ENCODE measurements around the gene BPI. TPM values are rescaled to one million over a fixed set of nuclear protein-coding genes. Genes with fewer than 3 reads are reported as not detected.

Gene BPI
- total RNA-seq, 1 experiment from 2014 or later = not detected

DNA sequence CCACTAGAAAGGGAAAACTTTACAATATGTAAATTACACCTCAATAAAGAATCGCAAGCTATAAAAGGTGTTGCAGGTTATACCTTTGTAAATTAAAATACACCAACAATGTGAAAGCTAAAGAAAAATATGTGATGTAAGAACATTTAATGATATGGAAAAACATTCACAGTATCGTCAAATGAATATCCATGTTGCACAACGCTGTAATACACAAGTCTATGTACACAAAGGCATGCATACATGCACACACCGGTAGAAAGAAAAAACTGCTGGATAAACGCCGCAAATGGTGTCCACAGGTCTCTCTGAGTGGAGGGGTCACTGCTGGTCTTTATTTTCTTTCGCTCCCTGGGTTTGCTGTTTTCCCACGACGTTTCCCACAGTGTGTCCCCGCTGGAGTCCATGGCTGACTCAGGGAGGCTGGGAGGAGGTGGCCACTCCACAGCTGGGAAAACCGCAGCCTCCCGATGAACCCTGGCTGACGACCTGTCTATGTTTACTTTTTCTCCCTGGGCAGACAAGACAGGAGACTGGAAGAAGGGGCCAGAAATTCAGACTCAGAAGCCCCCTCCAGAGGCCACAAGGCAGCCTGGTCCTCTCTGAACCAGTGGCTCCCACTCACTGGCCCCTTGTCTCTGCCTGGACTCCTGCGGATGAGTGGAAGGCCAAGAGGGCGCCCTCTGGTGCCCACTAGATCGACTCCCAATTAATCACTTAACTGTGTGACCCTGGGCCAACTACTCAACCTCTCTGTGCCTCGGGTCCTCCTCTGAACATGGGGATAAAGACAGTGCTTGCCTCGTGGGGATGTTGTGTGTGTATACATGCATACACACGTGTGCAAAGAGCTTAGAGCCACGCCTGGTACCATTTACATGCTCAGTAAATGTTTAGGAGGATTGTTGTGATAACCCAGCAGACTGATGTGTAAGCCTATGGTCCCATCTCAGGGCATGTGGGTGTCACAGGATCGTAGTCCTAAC, 12.8 kb upstream of the BPI start:
- no peaks in the 10 kb centered on the region; the same call in 1 of the 2 replicates for H3K4me1 ChIP-seq (ENCODE audit: control insufficient read depth, insufficient read depth, low read length)
- in situ Hi-C loops (cut with HindIII; ENCODE audit: low pct_unique_long_range_greater_than_20kb, low sequenced_read_pairs) (no loop called here), intact Hi-C loops (cut with micrococcal nuclease; ENCODE audit: unreplicated experiment) (no loop called here)
- no peak overlapping the region; the same call in 1 of the 2 replicates for H3K27ac ChIP-seq (ENCODE audit: low read length)
- H3K27me3 ChIP-seq (ENCODE audit: control insufficient read depth, insufficient read depth, low read length) = no peaks in the 10 kb centered on the region
- no peak overlapping the region for H3K4me3 ChIP-seq (ENCODE audit: low read depth in 2 of 2, low read length in 2 of 2)
- ATAC-seq = peak; percentile 80
- no TSS peak for BruUV-seq (replicated peaks)
- CTCF ChIA-PET = no interaction called here
- TF ChIP-seq POLR2AphosphoS5 (IDR thresholded peaks at IDR 0.05; ENCODE audit: low read depth, low read length) = no peak
- TF ChIP-seq, protein P1, sequence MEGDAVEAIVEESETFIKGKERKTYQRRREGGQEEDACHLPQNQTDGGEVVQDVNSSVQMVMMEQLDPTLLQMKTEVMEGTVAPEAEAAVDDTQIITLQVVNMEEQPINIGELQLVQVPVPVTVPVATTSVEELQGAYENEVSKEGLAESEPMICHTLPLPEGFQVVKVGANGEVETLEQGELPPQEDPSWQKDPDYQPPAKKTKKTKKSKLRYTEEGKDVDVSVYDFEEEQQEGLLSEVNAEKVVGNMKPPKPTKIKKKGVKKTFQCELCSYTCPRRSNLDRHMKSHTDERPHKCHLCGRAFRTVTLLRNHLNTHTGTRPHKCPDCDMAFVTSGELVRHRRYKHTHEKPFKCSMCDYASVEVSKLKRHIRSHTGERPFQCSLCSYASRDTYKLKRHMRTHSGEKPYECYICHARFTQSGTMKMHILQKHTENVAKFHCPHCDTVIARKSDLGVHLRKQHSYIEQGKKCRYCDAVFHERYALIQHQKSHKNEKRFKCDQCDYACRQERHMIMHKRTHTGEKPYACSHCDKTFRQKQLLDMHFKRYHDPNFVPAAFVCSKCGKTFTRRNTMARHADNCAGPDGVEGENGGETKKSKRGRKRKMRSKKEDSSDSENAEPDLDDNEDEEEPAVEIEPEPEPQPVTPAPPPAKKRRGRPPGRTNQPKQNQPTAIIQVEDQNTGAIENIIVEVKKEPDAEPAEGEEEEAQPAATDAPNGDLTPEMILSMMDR (IDR thresholded peaks at IDR 0.05) = peak; percentile 80; the same call in 1 of the 2 replicates
- TF ChIP-seq, protein P2, sequence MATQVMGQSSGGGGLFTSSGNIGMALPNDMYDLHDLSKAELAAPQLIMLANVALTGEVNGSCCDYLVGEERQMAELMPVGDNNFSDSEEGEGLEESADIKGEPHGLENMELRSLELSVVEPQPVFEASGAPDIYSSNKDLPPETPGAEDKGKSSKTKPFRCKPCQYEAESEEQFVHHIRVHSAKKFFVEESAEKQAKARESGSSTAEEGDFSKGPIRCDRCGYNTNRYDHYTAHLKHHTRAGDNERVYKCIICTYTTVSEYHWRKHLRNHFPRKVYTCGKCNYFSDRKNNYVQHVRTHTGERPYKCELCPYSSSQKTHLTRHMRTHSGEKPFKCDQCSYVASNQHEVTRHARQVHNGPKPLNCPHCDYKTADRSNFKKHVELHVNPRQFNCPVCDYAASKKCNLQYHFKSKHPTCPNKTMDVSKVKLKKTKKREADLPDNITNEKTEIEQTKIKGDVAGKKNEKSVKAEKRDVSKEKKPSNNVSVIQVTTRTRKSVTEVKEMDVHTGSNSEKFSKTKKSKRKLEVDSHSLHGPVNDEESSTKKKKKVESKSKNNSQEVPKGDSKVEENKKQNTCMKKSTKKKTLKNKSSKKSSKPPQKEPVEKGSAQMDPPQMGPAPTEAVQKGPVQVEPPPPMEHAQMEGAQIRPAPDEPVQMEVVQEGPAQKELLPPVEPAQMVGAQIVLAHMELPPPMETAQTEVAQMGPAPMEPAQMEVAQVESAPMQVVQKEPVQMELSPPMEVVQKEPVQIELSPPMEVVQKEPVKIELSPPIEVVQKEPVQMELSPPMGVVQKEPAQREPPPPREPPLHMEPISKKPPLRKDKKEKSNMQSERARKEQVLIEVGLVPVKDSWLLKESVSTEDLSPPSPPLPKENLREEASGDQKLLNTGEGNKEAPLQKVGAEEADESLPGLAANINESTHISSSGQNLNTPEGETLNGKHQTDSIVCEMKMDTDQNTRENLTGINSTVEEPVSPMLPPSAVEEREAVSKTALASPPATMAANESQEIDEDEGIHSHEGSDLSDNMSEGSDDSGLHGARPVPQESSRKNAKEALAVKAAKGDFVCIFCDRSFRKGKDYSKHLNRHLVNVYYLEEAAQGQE (IDR thresholded peaks at IDR 0.05; ENCODE audit: insufficient read depth in 1 of 2, low read depth in 2 of 2, low read length in 1 of 2) = no peak
- no peak for TF ChIP-seq TCF7L2 (IDR thresholded peaks at IDR 0.05; ENCODE audit: low read depth, low read length)
- TF ChIP-seq SIN3A (IDR thresholded peaks at IDR 0.05; ENCODE audit: borderline replicate concordance, insufficient read depth, low read depth, low read length) = no peak
- no peaks in the 10 kb centered on the region for H3K36me3 ChIP-seq (ENCODE audit: control insufficient read depth, insufficient read depth, low read length)
- H3K9me3 ChIP-seq (ENCODE audit: control insufficient read depth, insufficient read depth, low read depth, low read length) = no peaks in the 10 kb centered on the region
- DNase-seq (ENCODE audit: low read depth, low spot score) = no peak
- POLR2A ChIA-PET = no interaction called here

DNA sequence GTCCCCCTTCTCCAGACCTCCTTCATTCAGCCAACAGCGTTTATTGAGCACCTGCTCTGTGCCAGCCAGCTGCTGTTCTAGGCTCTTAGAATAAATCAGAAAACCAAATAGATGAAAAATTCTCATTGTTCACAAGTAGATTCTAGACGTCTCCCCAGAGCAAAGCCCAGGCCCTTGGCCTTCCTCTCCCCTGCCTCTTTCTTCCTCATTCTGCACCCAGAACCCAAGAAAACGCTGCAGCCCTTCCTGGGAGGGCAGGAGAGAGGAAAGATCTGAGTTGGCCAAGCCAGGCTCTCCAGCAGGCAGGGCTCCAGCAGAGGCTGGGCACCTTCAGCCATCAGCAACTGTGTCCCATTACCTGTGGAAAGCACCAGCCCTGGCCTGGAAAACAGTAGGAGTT, 12.0 kb upstream of the BPI start:
- DNase-seq (ENCODE audit: low read depth, low spot score) = no peak
- Histone ChIP-seq H3K27ac (ENCODE audit: low read length) (no peak overlapping the region), H3K27me3 (ENCODE audit: control insufficient read depth, insufficient read depth, low read length) (no peaks in the 10 kb centered on the region), H3K9me3 (ENCODE audit: control insufficient read depth, insufficient read depth, low read depth, low read length) (no peaks in the 10 kb centered on the region), H3K4me3 (ENCODE audit: low read depth in 2 of 2, low read length in 2 of 2) (no peak overlapping the region), H3K36me3 (ENCODE audit: control insufficient read depth, insufficient read depth, low read length) (no peaks in the 10 kb centered on the region), H3K4me1 (ENCODE audit: control insufficient read depth, insufficient read depth, low read length) (no peaks in the 10 kb centered on the region; the same call in 1 of the 2 replicates)
- no TSS peak for BruUV-seq (replicated peaks)
- CTCF ChIA-PET = no interaction called here
- in situ Hi-C loops (cut with HindIII; ENCODE audit: low pct_unique_long_range_greater_than_20kb, low sequenced_read_pairs) (no loop called here), intact Hi-C loops (cut with micrococcal nuclease; ENCODE audit: unreplicated experiment) (no loop called here)
- POLR2A ChIA-PET = no interaction called here
- no peak for ATAC-seq
- TF ChIP-seq SIN3A (IDR thresholded peaks at IDR 0.05; ENCODE audit: borderline replicate concordance, insufficient read depth, low read depth, low read length) (no peak), TCF7L2 (IDR thresholded peaks at IDR 0.05; ENCODE audit: low read depth, low read length) (no peak), POLR2AphosphoS5 (IDR thresholded peaks at IDR 0.05; ENCODE audit: low read depth, low read length) (no peak)
- TF ChIP-seq, protein P2 (IDR thresholded peaks at IDR 0.05; ENCODE audit: insufficient read depth in 1 of 2, low read depth in 2 of 2, low read length in 1 of 2) = no peak
- TF ChIP-seq, protein P1 (IDR thresholded peaks at IDR 0.05) = no peak

Data from Panc1 (cell line).